ENCODE results near the gene PHRF1.

- TF ChIP-seq HMGXB4 (CRISPR knock-in tag; IDR thresholded peaks at IDR 0.05) (no peak), ZFP36 (IDR thresholded peaks at IDR 0.05; ENCODE audit: low read depth, low read length, partially characterized antibody) (no peak), ZBTB34 (CRISPR knock-in tag; IDR thresholded peaks at IDR 0.05) (no peak), RB1 (IDR thresholded peaks at IDR 0.05; ENCODE audit: low read depth) (no peak), CTCF (IDR thresholded peaks at IDR 0.05 in 2 of 3, conservative IDR thresholded peaks at IDR 0.05 in 1 of 3; ENCODE audit: insufficient read depth in 2 of 3, low read depth in 1 of 3, low read length in 3 of 3) (no peak), ZNF639 (CRISPR knock-in tag; conservative IDR thresholded peaks at IDR 0.05 in 1 of 2, IDR thresholded peaks at IDR 0.05 in 1 of 2) (no peak), MAX (CRISPR knock-in tag; IDR thresholded peaks at IDR 0.05) (no peak), MTA2 (IDR thresholded peaks at IDR 0.05; ENCODE audit: low read depth) (no peak), CHCHD3 (CRISPR knock-in tag; IDR thresholded peaks at IDR 0.05) (no peak), SPI1 (IDR thresholded peaks at IDR 0.05; ENCODE audit: borderline replicate concordance, low read depth, low read length) (no peak)
Observed at GRCh38 chr11:571802-572185, 4.5 kb upstream of the PHRF1 start.

Data from K562 (cell line).